Activated T-cell treated with anti-CD3 and anti-CD28 coated beads, Interleukin-2, amount 50 U/mL, for 72 hours (primary cell): ENCODE data around the gene LRBA. TPM values are rescaled to one million over a fixed set of nuclear protein-coding genes. Genes with fewer than 3 reads are reported as not detected.
A peak's percentile ranks its signal among the peaks of the same experiment; 100 is the strongest.

ENCODE experiments used
- ATAC-seq, 2 donors: fragments of 150-1000 bp; cut with Tn5 transposase; replicated peaks in 1 of 2; 2 replicates each; pipeline ENCODE4 v1.10.0; 2021; ENCODE audit warnings: moderate library complexity in 2 of 2, mild to moderate bottlenecking in 1 of 2
- DNase-seq, 2 donors: peaks; one replicate each; pipeline ENCODE4 v3.0.0; 2021 to 2022; ENCODE audit warnings: mixed read lengths in 1 of 2
- H3K27ac Mint-ChIP-seq: one replicate; pipeline ENCODE4 v1.8.0; 2022; ENCODE audit warnings: mild to moderate bottlenecking, moderate library complexity, mixed read lengths
- H3K27me3 Mint-ChIP-seq: one replicate; pipeline ENCODE4 v1.8.0; 2022; ENCODE audit warnings: low read depth, mixed read lengths
- H3K36me3 Mint-ChIP-seq, 2 donors: one replicate each; pipeline ENCODE4 v1.8.0; 2022; ENCODE audit warnings: mixed read lengths in 2 of 2, mild to moderate bottlenecking in 1 of 2; ENCODE audit not compliant: insufficient read depth in 2 of 2
- H3K4me1 Mint-ChIP-seq: one replicate; pipeline ENCODE4 v1.8.0; 2022; ENCODE audit warnings: low read depth, mixed read lengths
- H3K4me3 Mint-ChIP-seq, 2 donors: one replicate each; pipeline ENCODE4 v1.8.0; 2022; ENCODE audit warnings: mild to moderate bottlenecking in 2 of 2, mixed read lengths in 2 of 2, moderate library complexity in 2 of 2
- H3K9me3 Mint-ChIP-seq, 2 donors: one replicate each; pipeline ENCODE4 v1.8.0; 2022; ENCODE audit warnings: mixed read lengths in 2 of 2
- total RNA-seq, 2 donors: library from RNA; stranded (reverse); gene quantifications; one replicate each; pipeline ENCODE4 v1.2.3, GENCODE V29; 2022

LRBA gene
- total RNA-seq, 2 donors from 2014 or later, result 46.3 to 56.6 TPM

DNA sequence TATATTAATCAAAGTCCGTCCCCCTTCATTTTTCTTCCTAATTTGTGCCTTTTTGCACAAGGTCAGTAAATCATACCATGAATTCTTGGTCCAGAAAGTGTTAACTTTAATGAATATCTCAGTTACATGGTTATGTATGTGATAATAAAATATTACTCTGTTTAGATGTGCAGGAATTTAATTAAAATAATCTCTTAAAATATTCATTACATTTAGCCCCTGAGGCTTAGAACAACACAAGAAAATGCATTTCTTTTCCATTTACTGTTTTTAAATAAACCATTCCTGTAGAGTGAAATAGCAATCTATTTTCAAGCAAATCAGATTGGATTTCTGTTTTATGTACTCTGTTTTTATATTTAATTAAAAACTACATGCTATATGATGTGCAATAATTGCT lies 415.5 kb downstream of the LRBA start:
- peaks cover 0 to 3% of the 10 kb centered on the region in 2 donors for H3K36me3 Mint-ChIP-seq
- H3K9me3 Mint-ChIP-seq, result no peaks in the 10 kb centered on the region

DNA sequence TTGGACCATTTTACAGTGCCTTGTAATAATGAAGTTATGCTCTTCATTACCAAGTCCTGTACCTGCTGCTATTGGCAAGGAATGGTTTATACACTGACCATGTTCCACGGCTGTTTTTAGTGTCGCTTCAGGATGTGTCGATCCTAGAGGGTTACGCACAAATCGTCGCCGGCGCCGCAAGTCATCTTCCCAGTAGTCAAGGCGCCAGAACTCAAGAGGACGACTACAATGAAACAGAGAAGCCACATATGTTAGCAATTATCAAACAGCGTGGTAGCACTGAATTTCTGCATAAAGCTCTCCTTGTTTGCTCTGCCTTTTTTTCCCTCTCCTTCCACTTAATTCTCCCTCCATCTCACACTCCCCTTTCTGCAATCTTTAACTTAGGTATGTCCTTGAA lies 416.2 kb downstream of the LRBA start:
- no peaks in the 10 kb centered on the region for H3K27me3 Mint-ChIP-seq
- no peaks in the 10 kb centered on the region for H3K4me1 Mint-ChIP-seq
- no peak overlapping the region for H3K4me3 Mint-ChIP-seq
- no peak overlapping the region for H3K27ac Mint-ChIP-seq
- H3K9me3 Mint-ChIP-seq, result no peaks in the 10 kb centered on the region
- no peak for DNase-seq
- H3K36me3 Mint-ChIP-seq, result peaks cover 0 to 3% of the 10 kb centered on the region in 2 donors
- no peak for ATAC-seq

More for the DNA sequence above, 415.5 kb downstream of the LRBA start:
- no peaks in the 10 kb centered on the region for H3K4me1 Mint-ChIP-seq
- H3K27ac Mint-ChIP-seq, result no peak overlapping the region
- ATAC-seq (no peak), DNase-seq (no peak)
- no peaks in the 10 kb centered on the region for H3K27me3 Mint-ChIP-seq
- H3K4me3 Mint-ChIP-seq, result no peak overlapping the region

DNA sequence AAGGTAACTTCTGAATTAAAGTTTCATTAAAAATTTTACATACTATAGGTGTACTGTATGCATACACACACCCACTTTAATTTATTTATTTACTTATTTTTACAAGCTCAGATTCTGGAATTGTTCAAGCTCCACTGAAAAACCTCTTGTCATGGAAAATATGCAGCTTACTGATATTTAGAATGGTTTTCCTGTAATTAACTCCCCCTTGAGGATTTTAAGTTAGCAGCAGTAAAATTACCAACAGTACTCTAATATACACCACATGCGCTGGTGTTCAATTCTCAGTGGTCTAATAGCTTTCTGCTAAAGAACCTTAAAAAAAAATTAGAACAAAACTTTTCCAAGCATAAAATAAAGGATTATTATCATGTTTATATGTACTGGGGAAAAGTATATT lies 421.1 kb downstream of the LRBA start:
- no peak for DNase-seq
- ATAC-seq, result no peak
- no peak overlapping the region for H3K27ac Mint-ChIP-seq
- H3K4me3 Mint-ChIP-seq, result no peak overlapping the region
- no peaks in the 10 kb centered on the region for H3K4me1 Mint-ChIP-seq
- no peaks in the 10 kb centered on the region for H3K9me3 Mint-ChIP-seq
- no peaks in the 10 kb centered on the region for H3K27me3 Mint-ChIP-seq
- peaks cover 0 to 2% of the 10 kb centered on the region in 2 donors for H3K36me3 Mint-ChIP-seq

GRCh38 chr4:150591904-150592303 lies 423.2 kb downstream of the LRBA start:
- H3K4me1 Mint-ChIP-seq, result no peaks in the 10 kb centered on the region
- ATAC-seq (no peak), DNase-seq (no peak)
- no peak overlapping the region for H3K4me3 Mint-ChIP-seq
- H3K27me3 Mint-ChIP-seq, result no peaks in the 10 kb centered on the region
- H3K27ac Mint-ChIP-seq, result no peak overlapping the region
- H3K9me3 Mint-ChIP-seq, result no peaks in the 10 kb centered on the region
- H3K36me3 Mint-ChIP-seq, result peaks cover 0 to 3% of the 10 kb centered on the region in 2 donors

DNA sequence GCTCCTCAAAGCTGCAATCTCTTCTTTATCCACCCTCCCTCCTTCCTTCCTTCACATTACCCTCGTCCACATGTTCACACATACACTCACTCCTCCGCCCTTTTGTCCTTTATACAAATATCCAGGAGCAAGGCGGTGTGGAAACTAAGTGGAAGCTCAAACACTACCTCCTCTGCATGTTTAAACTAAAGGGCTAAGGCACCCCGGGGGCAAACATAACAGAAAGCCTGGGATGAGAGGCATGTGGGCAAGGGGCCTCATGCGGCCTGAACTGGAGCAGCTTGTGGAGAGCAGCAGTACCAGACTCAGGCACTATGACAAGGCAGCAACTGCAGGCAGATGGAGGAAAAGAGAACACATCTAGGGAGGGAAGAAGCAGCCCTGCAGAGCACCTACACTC lies 423.7 kb downstream of the LRBA start:
- Mint-ChIP-seq H3K27me3 (no peaks in the 10 kb centered on the region), H3K9me3 (no peaks in the 10 kb centered on the region), H3K4me1 (no peaks in the 10 kb centered on the region), H3K36me3 (peaks cover 0 to 3% of the 10 kb centered on the region in 2 donors), H3K4me3 (no peak overlapping the region), H3K27ac (no peak overlapping the region)
- DNase-seq (no peak), ATAC-seq (no peak)

GRCh38 chr4:150590631-150591030 lies 424.5 kb downstream of the LRBA start:
- no peaks in the 10 kb centered on the region for H3K4me1 Mint-ChIP-seq
- DNase-seq (no peak), ATAC-seq (no peak)
- no peaks in the 10 kb centered on the region for H3K9me3 Mint-ChIP-seq
- peaks cover 0 to 5% of the 10 kb centered on the region in 2 donors for H3K36me3 Mint-ChIP-seq
- H3K27ac Mint-ChIP-seq, result no peak overlapping the region
- no peaks in the 10 kb centered on the region for H3K27me3 Mint-ChIP-seq
- no peak overlapping the region for H3K4me3 Mint-ChIP-seq

DNA sequence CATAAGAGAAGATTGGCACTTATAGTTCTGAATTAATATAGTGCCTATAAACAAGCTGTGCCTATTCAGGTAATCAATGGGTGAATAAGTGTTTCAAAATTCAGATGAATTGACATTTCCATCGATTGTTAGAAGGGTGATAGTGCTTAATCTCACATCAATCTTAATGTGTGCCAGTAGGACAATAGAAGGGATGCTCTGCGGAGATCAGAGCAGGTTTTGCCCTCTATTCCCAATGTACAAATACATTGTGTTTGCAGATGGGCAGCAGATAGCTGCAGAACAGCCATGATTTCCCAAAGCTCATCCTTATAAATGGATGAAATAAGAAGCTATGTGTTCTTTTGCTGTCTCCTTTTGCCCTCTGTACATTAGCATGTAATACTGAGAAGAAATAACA lies 425.9 kb downstream of the LRBA start:
- H3K4me1 Mint-ChIP-seq, result no peaks in the 10 kb centered on the region

GRCh38 chr4:150588316-150588715 lies 426.8 kb downstream of the LRBA start:
- no peaks in the 10 kb centered on the region for H3K4me1 Mint-ChIP-seq

More for the DNA sequence above, 425.9 kb downstream of the LRBA start:
- H3K36me3 Mint-ChIP-seq, result peaks cover 0 to 6% of the 10 kb centered on the region in 2 donors
- H3K27ac Mint-ChIP-seq, result no peak overlapping the region
- H3K4me3 Mint-ChIP-seq, result no peak overlapping the region
- no peak for ATAC-seq
- no peaks in the 10 kb centered on the region for H3K9me3 Mint-ChIP-seq
- no peaks in the 10 kb centered on the region for H3K27me3 Mint-ChIP-seq
- DNase-seq, result no peak

DNA sequence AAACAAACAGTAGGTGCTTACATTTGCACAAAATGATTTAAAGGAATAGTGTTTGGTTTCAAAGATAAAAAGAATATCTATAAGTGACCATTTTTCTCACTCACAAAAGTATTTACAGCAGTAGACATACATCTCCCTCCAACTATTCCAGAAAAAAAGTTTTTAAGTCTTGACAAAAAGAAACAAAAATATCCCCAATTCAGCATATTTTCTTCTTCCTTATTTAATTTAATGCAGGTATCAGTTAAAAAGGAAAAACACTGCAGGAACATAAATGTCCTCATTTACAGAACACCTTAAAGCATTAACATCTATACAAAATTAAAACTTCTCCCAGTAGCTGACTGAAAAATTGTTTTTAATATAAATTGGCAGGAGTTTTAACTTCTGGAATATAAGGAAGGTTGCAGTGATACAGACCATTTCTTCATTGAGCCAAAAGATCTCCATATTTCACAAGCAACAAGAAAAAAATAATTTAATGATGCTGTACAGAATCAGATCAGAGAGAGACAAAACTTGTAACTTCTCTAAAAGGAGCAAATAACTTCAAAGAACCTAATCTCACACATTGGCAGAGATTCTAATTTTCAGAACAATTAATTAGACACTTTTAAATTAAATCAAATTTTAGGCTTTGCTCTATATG lies 428.8 kb downstream of the LRBA start:
- no peak overlapping the region for H3K4me3 Mint-ChIP-seq
- H3K4me1 Mint-ChIP-seq, result no peaks in the 10 kb centered on the region
- H3K27me3 Mint-ChIP-seq, result no peaks in the 10 kb centered on the region
- DNase-seq (no peak), ATAC-seq (no peak)
- peaks cover 9 to 22% of the 10 kb centered on the region in 2 donors for H3K36me3 Mint-ChIP-seq
- H3K27ac Mint-ChIP-seq, result peak overlapping the region; percentile 72
- no peaks in the 10 kb centered on the region for H3K9me3 Mint-ChIP-seq

More at GRCh38 chr4:150588316-150588715, 426.8 kb downstream of the LRBA start:
- Mint-ChIP-seq H3K9me3 (no peaks in the 10 kb centered on the region), H3K27me3 (no peaks in the 10 kb centered on the region), H3K27ac (no peak overlapping the region), H3K4me3 (no peak overlapping the region), H3K36me3 (peaks cover 0 to 13% of the 10 kb centered on the region in 2 donors)
- ATAC-seq (no peak), DNase-seq (no peak)

GRCh38 chr4:150585611-150586010 lies 429.5 kb downstream of the LRBA start:
- Mint-ChIP-seq H3K27me3 (no peaks in the 10 kb centered on the region), H3K36me3 (peaks cover 9 to 22% of the 10 kb centered on the region in 2 donors), H3K4me1 (no peaks in the 10 kb centered on the region), H3K27ac (no peak overlapping the region), H3K9me3 (no peaks in the 10 kb centered on the region), H3K4me3 (no peak overlapping the region)
- ATAC-seq (no peak), DNase-seq (no peak)

GRCh38 chr4:150584111-150584915 lies 430.8 kb downstream of the LRBA start:
- no peaks in the 10 kb centered on the region for H3K4me1 Mint-ChIP-seq
- H3K27ac Mint-ChIP-seq, result no peak overlapping the region
- H3K27me3 Mint-ChIP-seq, result no peaks in the 10 kb centered on the region
- no peak overlapping the region for H3K4me3 Mint-ChIP-seq
- H3K36me3 Mint-ChIP-seq, result peaks cover 9 to 26% of the 10 kb centered on the region in 2 donors
- H3K9me3 Mint-ChIP-seq, result no peaks in the 10 kb centered on the region
- DNase-seq (no peak), ATAC-seq (no peak)

GRCh38 chr4:150583287-150584110 lies 431.6 kb downstream of the LRBA start:
- Mint-ChIP-seq H3K9me3 (no peaks in the 10 kb centered on the region), H3K27me3 (no peaks in the 10 kb centered on the region), H3K36me3 (peaks cover 9 to 28% of the 10 kb centered on the region in 2 donors), H3K4me1 (no peaks in the 10 kb centered on the region), H3K4me3 (no peak overlapping the region), H3K27ac (no peak overlapping the region)
- DNase-seq (no peak), ATAC-seq (no peak)

DNA sequence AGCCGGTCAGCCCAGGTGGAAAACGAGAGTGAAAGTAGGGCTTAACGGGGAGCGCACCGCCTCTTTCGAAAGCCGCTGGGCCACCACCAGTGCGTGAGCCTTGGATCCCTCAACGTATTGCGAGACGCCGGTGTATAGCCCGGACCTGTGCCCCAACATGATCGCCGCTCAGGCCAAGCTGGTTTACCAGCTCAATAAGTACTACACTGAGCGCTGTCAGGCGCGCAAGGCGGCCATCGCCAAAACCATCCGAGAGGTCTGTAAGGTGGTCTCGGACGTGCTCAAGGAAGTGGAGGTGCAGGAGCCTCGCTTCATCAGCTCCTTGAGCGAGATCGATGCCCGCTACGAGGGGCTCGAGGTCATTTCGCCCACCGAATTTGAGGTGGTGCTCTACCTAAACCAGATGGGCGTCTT lies 432.2 kb downstream of the LRBA start:
- no peak overlapping the region for H3K27ac Mint-ChIP-seq
- H3K27me3 Mint-ChIP-seq, result no peaks in the 10 kb centered on the region
- DNase-seq (no peak), ATAC-seq (no peak)
- H3K36me3 Mint-ChIP-seq, result peaks cover 9 to 25% of the 10 kb centered on the region in 2 donors
- H3K4me1 Mint-ChIP-seq, result no peaks in the 10 kb centered on the region
- H3K4me3 Mint-ChIP-seq, result no peak overlapping the region
- H3K9me3 Mint-ChIP-seq, result no peaks in the 10 kb centered on the region
